ENCODE results near the gene NPAS3. TPM values are rescaled to one million over a fixed set of nuclear protein-coding genes. Genes with fewer than 3 reads are reported as not detected.

Gene NPAS3
- total RNA-seq, 1 donor from 2014 or later, result 2.4 TPM

DNA sequence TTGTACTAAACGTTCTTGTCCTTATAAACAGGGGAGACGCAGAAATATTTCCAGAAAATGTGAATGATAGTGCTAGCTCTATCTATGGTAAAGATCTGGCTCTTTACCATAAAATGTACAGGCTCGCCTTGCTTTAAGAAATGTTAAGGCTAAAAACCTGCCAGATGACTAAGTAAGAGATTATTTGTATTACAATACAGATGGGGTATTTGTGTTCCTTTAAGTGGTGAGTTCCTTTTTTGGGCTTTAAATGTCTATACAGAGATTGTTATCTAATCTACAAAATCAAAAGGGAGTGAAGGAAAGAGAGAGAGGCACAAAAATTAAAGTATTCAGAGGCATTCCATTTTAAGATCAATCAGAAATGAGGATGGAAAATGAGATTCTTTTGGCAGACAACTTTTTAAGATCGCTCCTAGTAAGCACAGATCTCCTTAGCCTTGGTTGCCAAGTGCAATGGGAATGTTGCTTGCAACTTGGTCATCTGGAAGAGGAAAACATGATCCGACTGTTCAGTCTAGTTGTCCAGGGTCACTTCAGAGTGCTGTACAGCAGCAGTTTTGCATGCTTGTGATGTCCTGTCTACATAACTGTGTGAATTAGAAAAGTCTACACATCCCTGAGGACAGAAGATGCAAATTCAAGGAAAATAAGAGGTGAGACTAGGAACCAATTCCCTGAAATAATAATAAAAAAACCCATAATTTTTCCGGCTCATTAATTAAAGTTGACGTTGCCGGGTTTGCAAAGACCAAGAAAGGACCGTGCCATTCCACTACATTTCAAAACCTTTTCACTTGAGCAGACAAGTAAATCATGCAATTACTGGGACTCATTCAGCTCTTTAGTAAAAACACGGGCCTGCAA, 631.4 kb downstream of the NPAS3 start:
- Mint-ChIP-seq H3K36me3 (ENCODE audit: unreplicated experiment) (no peaks in the 10 kb centered on the region), H3K27me3 (ENCODE audit: unreplicated experiment) (no peaks in the 10 kb centered on the region), H3K4me3 (ENCODE audit: unreplicated experiment) (no peak overlapping the region), H3K27ac (ENCODE audit: unreplicated experiment) (no peak overlapping the region), H3K9me3 (ENCODE audit: unreplicated experiment) (no peaks in the 10 kb centered on the region), H3K4me1 (ENCODE audit: low read depth, unreplicated experiment) (peaks cover 5% of the 10 kb centered on the region)
- TF ChIP-seq, protein P1, sequence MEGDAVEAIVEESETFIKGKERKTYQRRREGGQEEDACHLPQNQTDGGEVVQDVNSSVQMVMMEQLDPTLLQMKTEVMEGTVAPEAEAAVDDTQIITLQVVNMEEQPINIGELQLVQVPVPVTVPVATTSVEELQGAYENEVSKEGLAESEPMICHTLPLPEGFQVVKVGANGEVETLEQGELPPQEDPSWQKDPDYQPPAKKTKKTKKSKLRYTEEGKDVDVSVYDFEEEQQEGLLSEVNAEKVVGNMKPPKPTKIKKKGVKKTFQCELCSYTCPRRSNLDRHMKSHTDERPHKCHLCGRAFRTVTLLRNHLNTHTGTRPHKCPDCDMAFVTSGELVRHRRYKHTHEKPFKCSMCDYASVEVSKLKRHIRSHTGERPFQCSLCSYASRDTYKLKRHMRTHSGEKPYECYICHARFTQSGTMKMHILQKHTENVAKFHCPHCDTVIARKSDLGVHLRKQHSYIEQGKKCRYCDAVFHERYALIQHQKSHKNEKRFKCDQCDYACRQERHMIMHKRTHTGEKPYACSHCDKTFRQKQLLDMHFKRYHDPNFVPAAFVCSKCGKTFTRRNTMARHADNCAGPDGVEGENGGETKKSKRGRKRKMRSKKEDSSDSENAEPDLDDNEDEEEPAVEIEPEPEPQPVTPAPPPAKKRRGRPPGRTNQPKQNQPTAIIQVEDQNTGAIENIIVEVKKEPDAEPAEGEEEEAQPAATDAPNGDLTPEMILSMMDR (IDR thresholded peaks at IDR 0.05; ENCODE audit: partially characterized antibody, unreplicated experiment), result no peak
- no peak for DNase-seq

DNA sequence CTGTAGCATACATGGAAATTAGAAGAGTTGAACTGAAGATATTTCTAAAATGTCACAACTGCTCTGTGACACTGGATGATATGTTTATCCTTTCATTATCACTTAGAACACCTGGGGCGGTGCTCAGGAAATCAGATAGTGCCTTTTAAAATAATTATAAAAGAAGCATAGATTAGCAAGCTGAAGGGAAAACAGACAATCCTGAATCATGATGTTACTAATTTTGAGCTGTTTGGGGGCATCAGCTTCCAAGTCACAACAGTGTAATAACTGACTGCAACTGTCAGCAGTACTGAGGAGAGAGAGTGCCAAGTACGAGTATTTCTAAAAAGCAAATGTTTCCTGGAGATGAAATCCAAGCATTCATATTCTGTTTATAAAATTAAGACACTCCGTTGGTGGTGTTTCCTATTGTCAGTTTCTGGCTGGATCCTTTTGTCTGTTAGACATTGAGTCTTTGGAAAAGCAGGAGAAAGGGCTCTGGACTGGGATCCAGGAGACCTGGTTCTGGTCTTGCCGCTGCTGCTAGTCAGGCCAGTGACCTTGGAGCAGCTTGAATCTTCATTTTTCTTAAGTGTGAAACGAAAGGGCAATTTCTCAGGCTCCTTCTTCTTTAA, 632.1 kb downstream of the NPAS3 start:
- no peak overlapping the region for H3K4me3 Mint-ChIP-seq (ENCODE audit: unreplicated experiment)
- H3K9me3 Mint-ChIP-seq (ENCODE audit: unreplicated experiment), result no peaks in the 10 kb centered on the region
- DNase-seq, result no peak
- H3K4me1 Mint-ChIP-seq (ENCODE audit: low read depth, unreplicated experiment), result peaks cover 5% of the 10 kb centered on the region
- no peak overlapping the region for H3K27ac Mint-ChIP-seq (ENCODE audit: unreplicated experiment)
- no peaks in the 10 kb centered on the region for H3K36me3 Mint-ChIP-seq (ENCODE audit: unreplicated experiment)
- H3K27me3 Mint-ChIP-seq (ENCODE audit: unreplicated experiment), result no peaks in the 10 kb centered on the region
- TF ChIP-seq, protein P1 (IDR thresholded peaks at IDR 0.05; ENCODE audit: partially characterized antibody, unreplicated experiment), result no peak

DNA sequence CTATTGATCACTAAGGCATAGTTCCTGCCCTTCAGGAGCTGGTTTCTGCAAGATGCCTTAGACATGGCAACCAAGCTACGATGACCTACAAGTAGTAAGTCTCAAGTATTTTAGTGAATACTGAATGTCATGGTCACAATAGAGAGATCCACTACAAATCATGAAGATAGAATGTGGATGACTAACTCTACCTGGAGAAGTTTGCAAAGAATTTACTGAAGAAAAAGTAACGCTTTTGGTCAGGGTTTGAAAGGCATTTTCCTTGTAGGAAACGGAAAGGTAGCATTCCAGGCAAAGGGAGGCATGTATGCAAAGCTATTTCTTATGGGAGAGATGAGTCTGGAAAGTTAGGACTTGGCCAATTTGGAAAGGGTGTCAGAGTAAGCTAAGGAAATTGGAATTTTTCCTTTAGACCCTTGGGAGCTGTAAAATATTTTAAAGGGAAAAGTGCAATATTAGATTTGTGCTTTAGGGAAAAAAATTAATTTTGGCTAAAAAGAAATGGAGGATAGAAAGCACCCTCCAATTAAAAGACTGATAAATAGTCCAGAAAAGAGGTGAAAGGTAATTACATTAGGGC, 634.7 kb downstream of the NPAS3 start:
- Mint-ChIP-seq H3K36me3 (ENCODE audit: unreplicated experiment) (no peaks in the 10 kb centered on the region), H3K27ac (ENCODE audit: unreplicated experiment) (no peak overlapping the region), H3K27me3 (ENCODE audit: unreplicated experiment) (no peaks in the 10 kb centered on the region), H3K4me3 (ENCODE audit: unreplicated experiment) (no peak overlapping the region), H3K9me3 (ENCODE audit: unreplicated experiment) (no peaks in the 10 kb centered on the region), H3K4me1 (ENCODE audit: low read depth, unreplicated experiment) (peaks cover 5% of the 10 kb centered on the region)
- TF ChIP-seq, protein P1 (IDR thresholded peaks at IDR 0.05; ENCODE audit: partially characterized antibody, unreplicated experiment), result no peak
- no peak for DNase-seq

DNA sequence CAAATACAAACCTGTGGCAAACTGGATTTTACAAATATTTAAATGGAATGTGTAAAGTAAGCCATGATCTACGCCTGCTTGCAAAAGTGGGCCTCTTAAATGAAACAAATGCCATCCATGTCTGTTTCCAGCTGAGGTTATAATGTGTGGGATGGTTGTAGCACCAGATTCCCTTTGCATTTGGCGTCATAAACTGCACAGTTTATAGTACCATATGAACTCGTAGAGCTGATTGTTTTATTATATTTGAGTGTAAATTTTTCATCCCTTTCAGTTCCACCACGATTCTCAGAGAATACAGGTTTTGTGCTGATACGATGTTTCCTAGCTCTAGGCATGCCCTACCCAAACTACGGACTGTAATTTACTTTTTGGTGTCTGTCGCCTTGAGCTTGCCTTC, 637.3 kb downstream of the NPAS3 start:
- TF ChIP-seq, protein P1 (IDR thresholded peaks at IDR 0.05; ENCODE audit: partially characterized antibody, unreplicated experiment), result no peak
- Mint-ChIP-seq H3K4me1 (ENCODE audit: low read depth, unreplicated experiment) (no peaks in the 10 kb centered on the region), H3K27ac (ENCODE audit: unreplicated experiment) (no peak overlapping the region), H3K4me3 (ENCODE audit: unreplicated experiment) (no peak overlapping the region), H3K9me3 (ENCODE audit: unreplicated experiment) (no peaks in the 10 kb centered on the region), H3K36me3 (ENCODE audit: unreplicated experiment) (no peaks in the 10 kb centered on the region), H3K27me3 (ENCODE audit: unreplicated experiment) (no peaks in the 10 kb centered on the region)
- DNase-seq, result no peak

All from glutamatergic neuron (in vitro differentiated cells).